ENCODE results near the gene TIGD4. TPM values are rescaled to one million over a fixed set of nuclear protein-coding genes. Genes with fewer than 3 reads are reported as not detected.

Gene TIGD4
- total RNA-seq, 3 donors from 2014 or later (not counting 1 experiment from before 2014, with no cell fraction given) = not detected

DNA sequence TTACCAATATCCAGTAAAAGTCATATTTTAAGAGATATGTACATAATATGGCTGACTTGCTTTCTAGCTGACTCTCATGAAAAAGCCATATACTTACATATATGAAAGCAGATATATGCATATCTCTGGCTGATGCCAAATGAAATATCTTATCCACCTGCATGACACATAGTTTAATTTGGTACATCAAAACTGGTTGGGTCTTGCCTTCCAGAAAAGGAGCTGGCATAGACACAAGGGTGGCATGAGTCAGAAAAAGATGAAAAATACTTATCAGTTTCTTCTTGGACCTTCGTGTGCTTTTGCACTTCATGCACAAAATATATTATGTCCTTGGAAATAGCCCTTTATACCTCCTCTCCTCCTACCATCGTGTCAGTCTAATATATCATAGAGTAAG lies 32.1 kb downstream of the TIGD4 start:
- H3K27me3 Mint-ChIP-seq (ENCODE audit: low read depth in 2 of 2) = peaks cover 0 to 14% of the 10 kb centered on the region in 2 donors
- TF ChIP-seq CTCF (IDR thresholded peaks at IDR 0.05) = no peak
- 63% methylated on average over 2 of the region's 2 CpGs for WGBS (ENCODE audit: insufficient coverage)
- H3K9me3 Mint-ChIP-seq = no peaks in the 10 kb centered on the region
- H3K4me3 ChIP-seq (ENCODE audit: low read length) = no peak overlapping the region
- H3K27me3 ChIP-seq (ENCODE audit: control insufficient read depth, insufficient read depth, low read length) = no peaks in the 10 kb centered on the region
- no peak for ATAC-seq
- no peaks in the 10 kb centered on the region for H3K36me3 ChIP-seq (ENCODE audit: control insufficient read depth, insufficient read depth, low read length)
- H3K4me1 Mint-ChIP-seq = no peaks in the 10 kb centered on the region
- no peaks in the 10 kb centered on the region for H3K36me3 Mint-ChIP-seq
- H3K4me1 ChIP-seq (ENCODE audit: control insufficient read depth, insufficient read depth, low read length) = no peaks in the 10 kb centered on the region
- H3K27ac Mint-ChIP-seq = no peak overlapping the region
- no peaks in the 10 kb centered on the region for H3K9me3 ChIP-seq (ENCODE audit: control insufficient read depth, insufficient read depth, low read length)
- intact Hi-C loops (cut with micrococcal nuclease) = no loop called here
- DNase-seq = no peak
- H3K4me3 Mint-ChIP-seq = no peak overlapping the region
- no peak overlapping the region for H3K27ac ChIP-seq (ENCODE audit: low read length)

DNA sequence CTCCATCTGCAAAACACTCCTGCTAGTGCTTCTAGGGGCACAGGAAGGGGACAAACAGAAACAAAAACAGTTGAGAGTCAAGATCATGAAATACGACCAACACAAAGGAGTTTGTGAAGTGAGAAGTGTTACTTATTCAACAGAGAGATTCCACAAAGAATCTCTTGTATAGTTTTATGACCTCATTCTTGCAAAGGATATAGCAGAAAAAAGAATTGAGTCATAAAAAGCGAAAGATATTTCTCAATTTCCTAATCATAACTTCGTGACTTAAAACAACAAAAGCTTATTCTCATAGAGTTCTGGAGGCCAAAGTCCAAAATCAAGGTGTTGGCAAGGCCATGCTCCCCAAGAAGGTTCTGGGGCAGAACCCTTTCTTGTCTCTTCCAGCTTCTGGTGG lies 40.7 kb downstream of the TIGD4 start:
- peaks cover 3 to 6% of the 10 kb centered on the region in 2 donors for H3K27me3 Mint-ChIP-seq (ENCODE audit: low read depth in 2 of 2)
- H3K9me3 Mint-ChIP-seq = no peaks in the 10 kb centered on the region
- no peak for DNase-seq
- peaks cover 0 to 4% of the 10 kb centered on the region in 2 donors for H3K4me1 Mint-ChIP-seq
- no peak for ATAC-seq
- Histone ChIP-seq H3K27ac (ENCODE audit: low read length) (no peak overlapping the region), H3K9me3 (ENCODE audit: control insufficient read depth, insufficient read depth, low read length) (no peaks in the 10 kb centered on the region), H3K27me3 (ENCODE audit: control insufficient read depth, insufficient read depth, low read length) (no peaks in the 10 kb centered on the region), H3K4me3 (ENCODE audit: low read length) (no peak overlapping the region), H3K4me1 (ENCODE audit: control insufficient read depth, insufficient read depth, low read length) (no peaks in the 10 kb centered on the region), H3K36me3 (ENCODE audit: control insufficient read depth, insufficient read depth, low read length) (no peaks in the 10 kb centered on the region)
- no peaks in the 10 kb centered on the region for H3K36me3 Mint-ChIP-seq
- intact Hi-C loops (cut with micrococcal nuclease) = no loop called here
- WGBS (ENCODE audit: insufficient coverage) = 68% methylated on average over 2 of the region's 3 CpGs
- H3K27ac Mint-ChIP-seq = no peak overlapping the region
- no peak overlapping the region for H3K4me3 Mint-ChIP-seq
- no peak for TF ChIP-seq CTCF (IDR thresholded peaks at IDR 0.05)

DNA sequence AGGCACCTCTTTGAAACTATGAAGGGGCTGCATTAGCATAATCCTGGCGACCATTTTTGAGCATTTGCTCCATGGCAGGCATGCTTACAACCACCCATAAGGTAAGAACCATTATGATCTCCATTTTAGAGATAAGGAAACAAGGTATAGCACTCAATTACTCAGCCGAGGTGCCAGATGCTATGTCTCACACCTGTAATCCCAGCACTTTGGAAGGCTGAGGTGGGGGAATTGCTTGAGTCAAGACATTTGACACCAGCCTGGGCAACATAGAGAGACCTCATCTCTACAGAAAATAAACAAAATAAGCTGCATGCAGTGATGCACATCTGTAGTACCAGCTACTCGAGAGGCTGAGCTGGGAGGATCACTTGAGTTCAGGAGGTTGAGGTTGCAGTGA lies 43.6 kb downstream of the TIGD4 start:
- TF ChIP-seq CTCF (IDR thresholded peaks at IDR 0.05) = no peak
- H3K36me3 Mint-ChIP-seq = no peaks in the 10 kb centered on the region
- peaks cover 0 to 4% of the 10 kb centered on the region in 2 donors for H3K4me1 Mint-ChIP-seq
- no peaks in the 10 kb centered on the region for H3K9me3 Mint-ChIP-seq
- H3K4me3 ChIP-seq (ENCODE audit: low read length) = no peak overlapping the region
- intact Hi-C loops (cut with micrococcal nuclease) = loop anchor here (1.0 to 2.0 kb wide), 3 partner anchors 235 to 327 kb away; no protein-coding TSS in a partner anchor
- no peak overlapping the region for H3K27ac Mint-ChIP-seq
- no peaks in the 10 kb centered on the region for H3K36me3 ChIP-seq (ENCODE audit: control insufficient read depth, insufficient read depth, low read length)
- ATAC-seq = no peak
- no peaks in the 10 kb centered on the region for H3K9me3 ChIP-seq (ENCODE audit: control insufficient read depth, insufficient read depth, low read length)
- H3K4me3 Mint-ChIP-seq = no peak overlapping the region
- no peak overlapping the region for H3K27ac ChIP-seq (ENCODE audit: low read length)
- H3K27me3 Mint-ChIP-seq (ENCODE audit: low read depth in 2 of 2) = peaks cover 3 to 6% of the 10 kb centered on the region in 2 donors
- no peaks in the 10 kb centered on the region for H3K4me1 ChIP-seq (ENCODE audit: control insufficient read depth, insufficient read depth, low read length)
- H3K27me3 ChIP-seq (ENCODE audit: control insufficient read depth, insufficient read depth, low read length) = no peaks in the 10 kb centered on the region
- 78% methylated on average over 3 of the region's 3 CpGs for WGBS (ENCODE audit: insufficient coverage)
- DNase-seq = no peak

- Mint-ChIP-seq H3K9me3 (no peaks in the 10 kb centered on the region), H3K4me1 (peaks cover 0 to 4% of the 10 kb centered on the region in 2 donors), H3K4me3 (no peak overlapping the region), H3K27ac (no peak overlapping the region), H3K27me3 (ENCODE audit: low read depth in 2 of 2) (peaks cover 3 to 6% of the 10 kb centered on the region in 2 donors), H3K36me3 (no peaks in the 10 kb centered on the region)
- WGBS (ENCODE audit: insufficient coverage) = 20% methylated on average over 1 of the region's 2 CpGs
- H3K9me3 ChIP-seq (ENCODE audit: control insufficient read depth, insufficient read depth, low read length) = no peaks in the 10 kb centered on the region
- H3K4me3 ChIP-seq (ENCODE audit: low read length) = no peak overlapping the region
- H3K27ac ChIP-seq (ENCODE audit: low read length) = no peak overlapping the region
- ATAC-seq = peak in 2 of 3 donors; percentile 44 to 45
- DNase-seq = peak in 1 of 2 donors; percentile 47
- intact Hi-C loops (cut with micrococcal nuclease) = loop anchor here (1.0 to 2.0 kb wide), 3 partner anchors 234 to 327 kb away; no protein-coding TSS in a partner anchor
- peak; percentile 49 for TF ChIP-seq CTCF (IDR thresholded peaks at IDR 0.05)
- H3K36me3 ChIP-seq (ENCODE audit: control insufficient read depth, insufficient read depth, low read length) = no peaks in the 10 kb centered on the region
- H3K27me3 ChIP-seq (ENCODE audit: control insufficient read depth, insufficient read depth, low read length) = no peaks in the 10 kb centered on the region
- no peaks in the 10 kb centered on the region for H3K4me1 ChIP-seq (ENCODE audit: control insufficient read depth, insufficient read depth, low read length)
Observed at GRCh38 chr4:152735396-152735859, 44.1 kb downstream of the TIGD4 start.
